Measurements from ENCODE around the gene GANC. TPM values are rescaled to one million over a fixed set of nuclear protein-coding genes. Genes with fewer than 3 reads are reported as not detected.
"Not testable (repeated sequence)": the region's sequence is repeated elsewhere in the genome, so short reads cannot be mapped to it uniquely, and the experiment has no call there.

The GANC gene
- total and polyA plus RNA-seq, 2 donors from 2014 or later, result 11.3 to 40.4 TPM

DNA sequence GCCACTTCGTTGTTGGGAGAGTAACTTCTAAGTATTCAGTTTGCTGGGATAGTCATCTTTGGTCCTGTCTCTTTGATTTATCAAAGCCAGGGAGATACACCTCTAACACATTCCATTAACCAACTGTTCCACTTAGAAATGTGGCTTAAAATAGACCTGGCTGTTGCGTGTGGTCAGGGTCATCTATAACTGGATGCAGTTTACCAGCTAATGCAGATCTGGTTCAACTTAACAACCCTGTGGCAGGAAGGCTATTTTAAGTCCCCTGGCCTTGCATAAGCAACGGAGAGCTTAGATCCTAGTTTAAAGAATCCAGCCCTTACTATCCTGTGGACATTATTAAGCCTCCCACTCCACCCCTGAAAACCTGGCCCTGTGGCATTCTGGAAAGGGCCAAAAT is 58.2 kb downstream of the GANC start:
- FAIRE-seq (no peak), DNase-seq (no peak)
- Histone ChIP-seq H3K36me3 (ENCODE audit: control insufficient read depth in 2 of 3, insufficient read depth in 3 of 3, low read length in 3 of 3) (peaks cover 0 to 10% (median 5%) of the 10 kb centered on the region in 3 donors), H3K9ac (ENCODE audit: low read length in 3 of 3) (no peak overlapping the region), H3K27ac (ENCODE audit: low read depth in 2 of 2, low read length in 2 of 2) (no peak overlapping the region), H3K4me1 (ENCODE audit: control insufficient read depth in 2 of 3, insufficient read depth in 2 of 3, low read depth in 1 of 3, low read length in 3 of 3) (no peaks in the 10 kb centered on the region), H3K27me3 (ENCODE audit: control insufficient read depth, insufficient read depth, low read length) (no peaks in the 10 kb centered on the region), H3K4me3 (ENCODE audit: low read length in 3 of 3) (no peak overlapping the region), H3K9me3 (ENCODE audit: control insufficient read depth in 2 of 3, insufficient read depth in 1 of 3, low read length in 3 of 3) (peaks cover 0 to 2% (median 0%) of the 10 kb centered on the region in 3 donors)
- intact Hi-C loops (cut with DNase I), result no loop called here
- TF ChIP-seq, protein P1, sequence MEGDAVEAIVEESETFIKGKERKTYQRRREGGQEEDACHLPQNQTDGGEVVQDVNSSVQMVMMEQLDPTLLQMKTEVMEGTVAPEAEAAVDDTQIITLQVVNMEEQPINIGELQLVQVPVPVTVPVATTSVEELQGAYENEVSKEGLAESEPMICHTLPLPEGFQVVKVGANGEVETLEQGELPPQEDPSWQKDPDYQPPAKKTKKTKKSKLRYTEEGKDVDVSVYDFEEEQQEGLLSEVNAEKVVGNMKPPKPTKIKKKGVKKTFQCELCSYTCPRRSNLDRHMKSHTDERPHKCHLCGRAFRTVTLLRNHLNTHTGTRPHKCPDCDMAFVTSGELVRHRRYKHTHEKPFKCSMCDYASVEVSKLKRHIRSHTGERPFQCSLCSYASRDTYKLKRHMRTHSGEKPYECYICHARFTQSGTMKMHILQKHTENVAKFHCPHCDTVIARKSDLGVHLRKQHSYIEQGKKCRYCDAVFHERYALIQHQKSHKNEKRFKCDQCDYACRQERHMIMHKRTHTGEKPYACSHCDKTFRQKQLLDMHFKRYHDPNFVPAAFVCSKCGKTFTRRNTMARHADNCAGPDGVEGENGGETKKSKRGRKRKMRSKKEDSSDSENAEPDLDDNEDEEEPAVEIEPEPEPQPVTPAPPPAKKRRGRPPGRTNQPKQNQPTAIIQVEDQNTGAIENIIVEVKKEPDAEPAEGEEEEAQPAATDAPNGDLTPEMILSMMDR (IDR thresholded peaks at IDR 0.05; ENCODE audit: borderline replicate concordance, extremely low read depth, insufficient read depth), result no peak

DNA sequence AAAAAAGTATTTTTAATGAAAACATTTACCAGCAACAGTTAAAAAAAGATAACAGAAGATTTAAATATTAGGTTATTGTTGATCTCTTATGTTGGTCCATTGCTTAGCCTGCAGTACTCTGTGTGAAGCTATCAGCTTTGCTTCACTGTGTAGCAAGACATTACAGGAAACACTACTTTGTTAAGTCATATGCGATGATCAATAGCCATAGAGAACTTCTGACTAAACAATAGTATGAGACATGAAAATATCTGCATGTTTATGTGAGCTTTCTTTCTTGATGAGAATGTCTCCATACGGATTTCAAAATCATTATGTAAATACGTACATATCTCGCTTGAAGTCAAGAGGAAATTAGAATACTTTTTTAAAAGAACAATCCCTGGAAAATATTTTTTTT is 59.3 kb downstream of the GANC start:
- Histone ChIP-seq H3K27me3 (ENCODE audit: control insufficient read depth, insufficient read depth, low read length) (no peaks in the 10 kb centered on the region), H3K9ac (ENCODE audit: low read length in 3 of 3) (no peak overlapping the region), H3K9me3 (ENCODE audit: control insufficient read depth in 2 of 3, insufficient read depth in 1 of 3, low read length in 3 of 3) (peaks cover 0 to 2% (median 0%) of the 10 kb centered on the region in 3 donors), H3K4me3 (ENCODE audit: low read length in 3 of 3) (no peak overlapping the region), H3K27ac (ENCODE audit: low read depth in 2 of 2, low read length in 2 of 2) (no peak overlapping the region), H3K4me1 (ENCODE audit: control insufficient read depth in 2 of 3, insufficient read depth in 2 of 3, low read depth in 1 of 3, low read length in 3 of 3) (no peaks in the 10 kb centered on the region), H3K36me3 (ENCODE audit: control insufficient read depth in 2 of 3, insufficient read depth in 3 of 3, low read length in 3 of 3) (peaks cover 0 to 3% (median 0%) of the 10 kb centered on the region in 3 donors)
- DNase-seq (no peak), FAIRE-seq (peak; percentile 77)
- TF ChIP-seq, protein P1 (IDR thresholded peaks at IDR 0.05; ENCODE audit: borderline replicate concordance, extremely low read depth, insufficient read depth), result no peak
- intact Hi-C loops (cut with DNase I), result no loop called here

DNA sequence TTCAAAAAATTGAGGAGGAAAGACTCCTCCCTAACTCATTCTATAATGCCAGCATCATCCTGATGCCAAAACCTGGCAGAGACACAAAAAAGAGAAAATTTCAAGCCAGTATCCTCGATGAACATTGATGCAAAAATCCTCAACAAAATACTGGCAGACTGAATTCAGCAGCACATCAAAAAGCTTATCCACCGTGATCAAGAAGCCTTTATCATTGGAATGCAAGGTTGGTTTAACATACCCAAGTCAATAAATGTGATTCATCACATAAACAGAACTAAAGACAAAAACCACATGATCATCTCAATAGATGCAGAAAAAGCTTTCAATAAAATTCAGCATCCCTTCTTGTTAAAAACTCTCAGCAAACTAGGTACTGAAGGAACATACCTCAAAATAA is 62.1 kb downstream of the GANC start:
- no peak overlapping the region for H3K27ac ChIP-seq (ENCODE audit: low read depth in 2 of 2, low read length in 2 of 2)
- no peaks in the 10 kb centered on the region for H3K4me1 ChIP-seq (ENCODE audit: control insufficient read depth in 2 of 3, insufficient read depth in 2 of 3, low read depth in 1 of 3, low read length in 3 of 3)
- H3K27me3 ChIP-seq (ENCODE audit: control insufficient read depth, insufficient read depth, low read length), result no peaks in the 10 kb centered on the region
- H3K4me3 ChIP-seq (ENCODE audit: low read length in 3 of 3), result no peak overlapping the region
- TF ChIP-seq, protein P1 (IDR thresholded peaks at IDR 0.05; ENCODE audit: borderline replicate concordance, extremely low read depth, insufficient read depth), result no peak
- intact Hi-C loops (cut with DNase I), result no loop called here
- FAIRE-seq, result no peak
- H3K9me3 ChIP-seq (ENCODE audit: control insufficient read depth in 2 of 3, insufficient read depth in 1 of 3, low read length in 3 of 3), result peaks cover 0 to 2% (median 0%) of the 10 kb centered on the region in 3 donors
- no peak for DNase-seq
- H3K36me3 ChIP-seq (ENCODE audit: control insufficient read depth in 2 of 3, insufficient read depth in 3 of 3, low read length in 3 of 3), result no peaks in the 10 kb centered on the region
- no peak overlapping the region for H3K9ac ChIP-seq (ENCODE audit: low read length in 3 of 3)

DNA sequence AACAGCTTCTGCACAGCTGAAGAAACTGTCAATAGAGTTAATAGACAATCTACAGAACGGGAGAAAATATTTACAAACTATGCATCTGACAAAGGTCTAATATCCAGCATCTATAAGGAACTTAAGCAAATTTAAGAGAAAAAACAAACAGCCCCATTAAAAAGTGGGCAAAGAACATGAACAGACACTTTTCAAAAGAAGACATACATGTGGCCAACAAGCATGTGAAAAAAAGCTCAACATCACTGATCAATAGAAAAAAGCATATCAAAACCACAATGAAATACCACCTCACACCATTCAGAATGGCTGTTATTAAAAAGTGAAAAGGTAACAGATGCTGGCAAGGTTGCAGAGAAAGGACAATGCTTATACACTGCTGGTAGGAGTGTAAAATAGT is 63.6 kb downstream of the GANC start:
- H3K27ac ChIP-seq (ENCODE audit: low read depth in 2 of 2, low read length in 2 of 2); DNase-seq; H3K36me3 ChIP-seq (ENCODE audit: control insufficient read depth in 2 of 3, insufficient read depth in 3 of 3, low read length in 3 of 3); H3K4me3 ChIP-seq (ENCODE audit: low read length in 3 of 3); H3K4me1 ChIP-seq (ENCODE audit: control insufficient read depth in 2 of 3, insufficient read depth in 2 of 3, low read depth in 1 of 3, low read length in 3 of 3); H3K9ac ChIP-seq (ENCODE audit: low read length in 3 of 3); intact Hi-C loops (cut with DNase I); H3K27me3 ChIP-seq (ENCODE audit: control insufficient read depth, insufficient read depth, low read length); FAIRE-seq; H3K9me3 ChIP-seq (ENCODE audit: control insufficient read depth in 2 of 3, insufficient read depth in 1 of 3, low read length in 3 of 3): not testable (repeated sequence)

DNA sequence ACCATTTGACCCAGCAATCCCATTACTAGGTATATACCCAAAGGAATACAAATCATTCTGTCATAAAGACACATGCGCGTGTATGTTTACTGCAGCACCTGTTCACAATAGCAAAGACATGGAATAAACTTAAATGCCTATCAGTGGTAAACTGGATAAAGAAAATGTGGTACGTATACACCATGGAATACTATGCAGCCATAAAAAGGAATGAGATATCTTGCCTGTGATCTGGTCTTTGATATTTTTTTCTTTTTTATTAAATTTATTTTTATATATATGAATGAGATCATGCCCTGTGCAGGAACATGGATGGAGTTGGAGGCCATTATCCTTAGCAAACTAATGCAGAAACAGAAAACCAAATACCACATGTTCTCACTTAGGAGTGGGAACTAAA is 64.1 kb downstream of the GANC start:
- H3K27ac ChIP-seq (ENCODE audit: low read depth in 2 of 2, low read length in 2 of 2); intact Hi-C loops (cut with DNase I); FAIRE-seq: not testable (repeated sequence)

More for the DNA sequence above, 64.1 kb downstream of the GANC start:
- not testable (repeated sequence) for H3K9me3 ChIP-seq (ENCODE audit: control insufficient read depth in 2 of 3, insufficient read depth in 1 of 3, low read length in 3 of 3); H3K4me3 ChIP-seq (ENCODE audit: low read length in 3 of 3); H3K36me3 ChIP-seq (ENCODE audit: control insufficient read depth in 2 of 3, insufficient read depth in 3 of 3, low read length in 3 of 3); H3K4me1 ChIP-seq (ENCODE audit: control insufficient read depth in 2 of 3, insufficient read depth in 2 of 3, low read depth in 1 of 3, low read length in 3 of 3); H3K27me3 ChIP-seq (ENCODE audit: control insufficient read depth, insufficient read depth, low read length); DNase-seq; H3K9ac ChIP-seq (ENCODE audit: low read length in 3 of 3)

Data from kidney (tissue), 14 donors.